BLaER1 (cell line): ENCODE data around the gene AKT1S1.

Experiments used
- H3K27ac ChIP-seq: shearing (Covaris generic); formaldehyde crosslinking; 2 replicates; pipeline ENCODE4 v1.8.1; 2022
- H3K27me3 ChIP-seq: shearing (Covaris generic); formaldehyde crosslinking; 2 replicates; pipeline ENCODE4 v1.8.1; 2022
- H3K36me3 ChIP-seq: shearing (Covaris generic); formaldehyde crosslinking; 2 replicates; pipeline ENCODE4 v1.8.1; 2022
- H3K4me1 ChIP-seq: shearing (Covaris generic); formaldehyde crosslinking; 2 replicates; pipeline ENCODE4 v1.8.1; 2022
- H3K4me2 ChIP-seq: shearing (Covaris generic); formaldehyde crosslinking; 2 replicates; pipeline ENCODE4 v1.8.1; 2022
- H3K4me3 ChIP-seq: shearing (Covaris generic); formaldehyde crosslinking; 2 replicates; pipeline ENCODE4 v1.8.1; 2022
- H3K9ac ChIP-seq: shearing (Covaris generic); formaldehyde crosslinking; 2 replicates; pipeline ENCODE4 v1.8.1; 2022
- H3K9me3 ChIP-seq: shearing (Covaris generic); formaldehyde crosslinking; 2 replicates; pipeline ENCODE4 v1.8.1; 2022
- H4K20me1 ChIP-seq: shearing (Covaris generic); formaldehyde crosslinking; 2 replicates; pipeline ENCODE4 v1.8.1; 2022
- Cebpa-rat ChIP-seq: shearing (Covaris generic); IDR thresholded peaks from 2 replicates; pipeline ENCODE4 v1.8.1; 2022

Gene AKT1S1

DNA sequence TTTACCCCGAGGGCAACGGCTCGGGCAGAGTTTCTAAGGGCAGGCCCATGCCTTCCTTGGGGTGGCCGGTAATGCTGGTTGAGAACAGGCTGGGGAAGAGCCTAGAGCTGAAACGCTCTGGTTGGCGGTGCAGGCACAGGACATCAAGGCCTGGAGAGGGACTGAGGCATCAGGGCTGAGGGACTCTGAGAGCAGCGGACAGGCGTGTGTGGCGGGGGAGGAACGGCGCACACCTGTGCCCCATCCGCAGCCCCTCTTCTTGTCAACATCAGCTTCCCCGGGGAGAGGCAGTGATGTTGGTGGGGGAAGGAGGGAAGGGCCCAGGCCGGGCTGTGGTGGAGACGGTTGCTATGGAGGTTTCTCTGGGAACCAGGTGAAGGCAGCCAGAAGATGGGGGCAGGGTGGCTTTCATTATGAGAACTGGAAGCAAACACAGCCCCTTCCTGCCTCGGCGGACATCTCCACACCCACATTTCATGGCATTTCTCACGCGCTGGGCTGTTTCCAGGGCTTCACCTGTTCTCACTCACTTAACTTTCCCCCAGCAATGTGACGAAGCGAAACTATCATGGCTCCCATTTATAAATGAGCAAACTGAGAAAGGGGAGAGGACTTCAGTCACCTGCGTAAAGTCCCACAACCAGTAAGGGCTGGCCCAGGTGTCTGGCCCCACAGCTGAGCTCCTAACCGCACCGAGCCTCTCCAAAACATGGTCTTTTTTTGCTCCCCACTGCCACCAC lies 43.6 kb upstream of the AKT1S1 start:
- Histone ChIP-seq H3K4me3 (no peak overlapping the region), H3K4me2 (peak overlapping the region; percentile 98), H3K4me1 (peaks cover 81% of the 10 kb centered on the region), H3K9ac (peak overlapping the region; percentile 64), H3K27ac (peak overlapping the region; percentile 87), H4K20me1 (peaks cover 99% of the 10 kb centered on the region), H3K27me3 (no peaks in the 10 kb centered on the region), H3K36me3 (peaks cover 96% of the 10 kb centered on the region), H3K9me3 (no peaks in the 10 kb centered on the region)
- TF ChIP-seq Cebpa-rat = no peak

DNA sequence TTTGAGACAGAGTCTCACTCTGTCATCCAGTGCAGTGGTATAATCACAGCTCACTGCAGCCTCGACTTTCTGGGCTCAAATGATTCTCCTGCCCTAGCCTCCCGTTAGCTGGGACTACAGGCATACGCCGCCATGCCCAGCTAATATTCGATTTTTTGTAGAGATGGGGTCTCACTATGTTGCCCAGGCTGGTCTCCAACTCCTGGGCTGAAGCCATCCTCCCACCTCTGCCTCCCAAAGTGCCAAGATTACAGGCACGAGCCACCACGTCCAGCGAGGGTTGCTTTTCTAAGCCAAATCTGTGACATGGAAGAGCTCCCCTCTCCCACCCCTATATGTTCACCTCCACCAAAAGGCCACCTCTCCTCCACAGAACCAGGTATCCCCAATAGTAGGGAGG lies 40.9 kb upstream of the AKT1S1 start:
- no peak overlapping the region for H3K27ac ChIP-seq
- no peak overlapping the region for H3K4me2 ChIP-seq
- peaks cover 97% of the 10 kb centered on the region for H3K36me3 ChIP-seq
- no peak overlapping the region for H3K9ac ChIP-seq
- H3K4me3 ChIP-seq = no peak overlapping the region
- peaks cover 99% of the 10 kb centered on the region for H4K20me1 ChIP-seq
- no peaks in the 10 kb centered on the region for H3K27me3 ChIP-seq
- H3K4me1 ChIP-seq = peaks cover 55% of the 10 kb centered on the region
- no peak for TF ChIP-seq Cebpa-rat
- H3K9me3 ChIP-seq = no peaks in the 10 kb centered on the region

DNA sequence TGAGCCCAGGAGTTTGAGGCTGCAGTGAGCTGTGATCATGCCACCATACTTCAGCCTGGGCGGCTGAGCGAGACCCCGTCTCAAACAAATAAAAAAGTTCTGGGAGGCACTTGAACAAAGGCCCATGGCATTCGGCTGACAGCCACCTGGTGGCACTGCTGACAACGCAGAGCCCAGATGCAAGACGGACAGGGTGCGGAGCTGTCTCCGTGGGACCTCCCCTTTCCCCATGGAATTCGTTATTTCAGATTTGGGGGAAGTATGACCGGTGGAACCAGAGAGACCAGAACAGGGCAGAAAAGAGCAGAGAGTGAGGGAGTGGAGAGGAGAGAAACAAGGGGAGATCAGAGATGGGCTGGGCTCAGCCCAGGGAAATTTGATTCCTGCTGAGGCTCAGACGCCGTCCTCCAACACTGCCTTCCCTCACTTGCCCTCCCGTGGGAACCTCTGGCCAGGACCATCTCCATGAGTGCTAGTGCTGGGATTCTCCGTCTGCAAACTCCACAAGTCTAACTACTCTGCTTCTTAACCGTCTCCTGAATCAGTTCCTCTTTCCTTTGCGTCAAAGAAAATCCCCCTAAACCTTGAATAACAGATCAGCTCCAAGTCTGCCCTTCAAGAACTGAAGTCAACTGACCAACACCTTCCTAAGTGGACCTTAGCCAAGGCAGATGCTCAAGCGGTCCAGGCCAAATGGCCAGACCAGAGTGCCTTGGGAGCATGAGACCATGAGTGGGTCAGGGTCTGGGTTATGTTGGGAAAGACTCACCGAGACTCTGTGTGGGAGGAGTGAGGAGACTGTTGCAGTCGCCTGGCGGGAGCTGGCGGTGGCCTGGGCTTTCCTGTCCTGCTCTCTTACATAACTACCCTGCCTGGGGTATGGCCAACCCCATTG lies 39.9 kb upstream of the AKT1S1 start:
- Histone ChIP-seq H3K27me3 (no peaks in the 10 kb centered on the region), H3K4me2 (0 out of 2 replicates have a peak overlapping the region, but pooled peaks have one; percentile 1), H3K4me3 (no peak overlapping the region), H3K9me3 (no peaks in the 10 kb centered on the region), H3K9ac (no peak overlapping the region), H3K27ac (0 out of 2 replicates have a peak overlapping the region, but pooled peaks have one; percentile 7), H3K4me1 (peaks cover 55% of the 10 kb centered on the region), H4K20me1 (peaks cover 99% of the 10 kb centered on the region), H3K36me3 (peaks cover 97% of the 10 kb centered on the region)
- no peak for TF ChIP-seq Cebpa-rat

DNA sequence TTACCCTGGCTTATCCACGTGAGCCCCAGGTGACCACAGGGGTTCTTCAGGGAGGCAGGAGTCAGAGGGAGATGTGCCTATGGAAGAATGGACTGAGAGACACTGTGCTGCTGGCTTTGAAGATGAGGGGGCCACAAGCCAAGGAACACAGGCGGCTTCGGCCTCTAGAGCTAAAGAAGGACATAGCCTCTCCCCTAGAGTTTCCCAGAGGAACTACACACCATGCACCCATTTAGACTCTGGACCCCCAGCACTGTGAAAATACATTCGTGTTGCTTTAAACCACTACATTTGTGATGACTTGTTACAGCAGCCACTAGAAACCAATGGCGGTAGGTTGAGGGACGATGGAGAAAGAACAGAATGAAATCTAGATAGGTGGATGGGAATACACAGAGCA lies 38.1 kb upstream of the AKT1S1 start:
- Histone ChIP-seq H4K20me1 (peaks cover 99% of the 10 kb centered on the region), H3K27ac (no peak overlapping the region), H3K9ac (no peak overlapping the region), H3K4me2 (no peak overlapping the region), H3K27me3 (no peaks in the 10 kb centered on the region), H3K9me3 (no peaks in the 10 kb centered on the region), H3K4me3 (no peak overlapping the region), H3K4me1 (peaks cover 51% of the 10 kb centered on the region), H3K36me3 (peaks cover 96% of the 10 kb centered on the region)
- no peak for TF ChIP-seq Cebpa-rat

DNA sequence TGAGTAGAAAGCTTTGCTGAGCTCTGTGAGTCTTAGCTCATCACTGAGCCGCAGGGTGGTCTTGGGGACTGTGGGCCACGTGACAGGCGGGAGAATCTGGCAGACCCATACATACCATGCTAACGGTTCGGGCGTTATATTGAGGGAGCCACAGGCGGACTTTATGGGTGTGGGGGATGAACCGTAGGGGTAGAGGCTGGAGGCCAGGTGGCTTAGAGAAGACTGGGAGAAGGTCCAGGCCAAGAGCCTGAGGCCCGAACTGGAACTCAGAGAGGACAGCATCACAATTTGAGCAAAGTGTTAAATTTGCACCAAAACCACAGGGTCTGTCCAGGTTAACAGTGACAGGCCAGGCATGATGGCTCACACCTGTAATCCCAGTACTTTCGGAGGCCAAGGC lies 36.6 kb upstream of the AKT1S1 start:
- Histone ChIP-seq H3K36me3 (peaks cover 98% of the 10 kb centered on the region), H4K20me1 (peaks cover 99% of the 10 kb centered on the region), H3K9me3 (no peaks in the 10 kb centered on the region), H3K27me3 (no peaks in the 10 kb centered on the region), H3K9ac (no peak overlapping the region), H3K4me2 (no peak overlapping the region), H3K4me1 (peaks cover 48% of the 10 kb centered on the region), H3K4me3 (no peak overlapping the region), H3K27ac (no peak overlapping the region)
- no peak for TF ChIP-seq Cebpa-rat

DNA sequence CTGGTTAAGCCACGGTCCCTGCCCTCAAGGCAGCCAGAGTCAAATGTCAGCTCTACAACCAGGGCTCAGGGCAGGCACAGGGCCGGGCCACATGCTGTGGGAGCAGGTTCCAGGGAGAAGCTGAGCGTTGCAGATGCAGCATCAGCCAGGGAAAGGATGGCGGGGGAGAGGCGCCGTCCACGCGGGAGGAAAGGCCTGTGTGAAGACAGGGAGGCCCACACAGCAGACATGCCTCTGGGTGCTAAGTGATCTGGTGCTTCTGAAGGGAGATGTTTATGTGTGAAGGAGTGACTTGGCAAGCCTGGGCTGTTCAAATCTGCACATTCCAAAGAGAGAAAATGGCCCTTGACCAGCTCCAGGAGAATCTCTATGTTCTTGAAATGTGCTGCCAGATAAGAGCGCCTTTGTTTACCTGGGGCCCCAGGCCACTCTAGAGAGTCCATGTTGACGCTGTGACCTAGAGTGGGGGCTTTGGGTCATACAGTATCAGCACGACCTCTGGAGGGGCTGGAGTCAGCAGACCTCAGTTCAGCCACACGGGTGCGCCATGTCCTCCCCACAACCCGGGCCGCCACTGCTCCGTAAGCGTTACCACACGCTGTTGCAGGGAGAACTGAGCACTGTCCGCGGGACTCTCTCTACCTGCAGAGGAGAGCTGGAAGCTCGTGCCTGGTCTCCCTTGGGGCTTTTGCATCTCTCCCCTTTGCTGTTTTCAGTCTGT lies 36.0 kb upstream of the AKT1S1 start:
- no peak overlapping the region; the same call in 1 of the 2 replicates for H3K27ac ChIP-seq
- H3K9ac ChIP-seq = no peak overlapping the region
- H3K9me3 ChIP-seq = no peaks in the 10 kb centered on the region
- H3K4me3 ChIP-seq = no peak overlapping the region
- no peaks in the 10 kb centered on the region for H3K27me3 ChIP-seq
- H4K20me1 ChIP-seq = peaks cover 100% of the 10 kb centered on the region
- H3K36me3 ChIP-seq = peaks cover 99% of the 10 kb centered on the region
- no peak for TF ChIP-seq Cebpa-rat
- peaks cover 51% of the 10 kb centered on the region for H3K4me1 ChIP-seq
- H3K4me2 ChIP-seq = no peak overlapping the region

DNA sequence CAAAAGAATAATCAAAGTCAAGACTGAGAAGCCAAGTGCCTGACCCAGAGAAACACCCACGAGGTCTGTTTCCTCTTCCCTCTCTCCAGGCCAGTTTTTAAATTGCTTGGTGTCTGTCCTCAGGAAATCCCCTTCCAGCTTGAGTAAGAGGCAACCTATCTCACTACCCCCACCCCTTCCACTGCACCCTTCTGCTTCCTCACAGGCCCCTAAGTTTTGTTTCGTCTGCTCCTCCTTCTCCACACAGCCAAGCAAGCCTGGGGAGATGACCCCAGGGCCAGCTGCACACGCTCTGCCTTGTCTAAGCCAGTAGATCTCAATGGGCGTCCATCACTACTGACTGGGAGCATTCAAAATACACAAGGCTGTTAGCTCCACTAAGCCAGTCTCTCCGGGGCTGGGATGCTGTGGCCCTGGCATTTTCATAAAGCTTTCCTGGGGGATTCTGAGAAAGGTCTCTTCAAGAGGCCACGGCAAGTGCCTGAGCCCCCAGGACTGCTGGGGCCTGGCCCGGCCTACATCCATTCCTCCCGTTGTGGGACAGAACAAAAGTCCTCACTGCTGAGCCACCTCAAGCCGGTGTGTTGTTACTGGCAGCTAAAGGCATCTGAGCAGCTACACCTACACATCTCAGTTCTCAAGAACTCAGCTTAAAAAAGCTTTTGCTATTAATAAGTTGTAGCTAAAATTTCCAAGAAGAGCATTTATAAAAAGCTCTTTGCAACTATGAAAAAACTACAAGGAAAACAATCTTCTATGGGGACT lies 34.4 kb upstream of the AKT1S1 start:
- no peaks in the 10 kb centered on the region for H3K9me3 ChIP-seq
- H3K27ac ChIP-seq = peak overlapping the region; percentile 57; the same call in 1 of the 2 replicates
- no peaks in the 10 kb centered on the region for H3K27me3 ChIP-seq
- peak overlapping the region; percentile 35; the same call in 1 of the 2 replicates for H3K4me2 ChIP-seq
- H3K4me1 ChIP-seq = peaks cover 57% of the 10 kb centered on the region
- TF ChIP-seq Cebpa-rat = no peak
- peaks cover 100% of the 10 kb centered on the region for H4K20me1 ChIP-seq
- H3K9ac ChIP-seq = peak overlapping the region; percentile 17; the same call in 1 of the 2 replicates
- H3K36me3 ChIP-seq = peaks cover 99% of the 10 kb centered on the region
- no peak overlapping the region for H3K4me3 ChIP-seq

DNA sequence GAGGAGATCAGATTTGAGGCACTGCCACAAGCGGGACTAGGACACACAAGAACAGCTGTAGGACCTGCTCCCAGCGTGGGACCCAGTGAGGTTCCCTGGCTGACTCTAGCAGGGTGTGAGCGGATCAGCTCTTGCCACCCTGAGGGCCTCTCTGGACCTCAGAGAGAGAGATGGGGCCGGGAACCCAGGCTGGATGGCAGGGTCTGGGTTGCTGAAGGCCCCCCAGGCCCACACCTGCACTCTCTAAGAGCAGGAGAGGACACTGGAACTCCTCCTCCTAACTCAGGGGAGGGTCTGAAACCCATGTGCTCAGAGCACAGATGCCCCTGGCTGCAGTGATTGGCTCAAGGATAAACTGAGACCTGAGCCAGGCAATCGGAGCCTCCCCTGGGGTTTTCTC lies 33.0 kb upstream of the AKT1S1 start:
- Histone ChIP-seq H3K27ac (no peak overlapping the region; the same call in 1 of the 2 replicates), H3K9ac (0 out of 2 replicates have a peak overlapping the region, but pooled peaks have one; percentile 19), H3K9me3 (no peaks in the 10 kb centered on the region), H3K4me1 (peaks cover 70% of the 10 kb centered on the region), H3K27me3 (no peaks in the 10 kb centered on the region), H3K4me3 (no peak overlapping the region), H3K36me3 (peaks cover 97% of the 10 kb centered on the region), H4K20me1 (peaks cover 100% of the 10 kb centered on the region), H3K4me2 (no peak overlapping the region)
- no peak for TF ChIP-seq Cebpa-rat
